Fibroblast of mammary gland (primary cell): ENCODE results near the gene PSG7.
A peak's percentile ranks its signal among the peaks of the same experiment; 100 is the strongest.
"Not testable (repeated sequence)": the region's sequence is repeated elsewhere in the genome, so short reads cannot be mapped to it uniquely, and the experiment has no call there.

Source experiments
- DNase-seq: peaks from one replicate; pipeline ENCODE4 v3.0.0-alpha.2; 2010; ENCODE audit warnings: low read depth
- H3K4me3 ChIP-seq: 2 replicates; pipeline ENCODE4 v1.5.1; 2011; ENCODE audit warnings: low read depth, mild to moderate bottlenecking, low read length, moderate library complexity; ENCODE audit not compliant: control insufficient read depth
- TF ChIP-seq, protein P1 (sequence below): conservative IDR thresholded peaks from 2 replicates; pipeline ENCODE4 v1.5.1; 2011; ENCODE audit warnings: low read depth, low read length, inconsistent platforms; ENCODE audit not compliant: control insufficient read depth, insufficient read depth

PSG7 gene

DNA sequence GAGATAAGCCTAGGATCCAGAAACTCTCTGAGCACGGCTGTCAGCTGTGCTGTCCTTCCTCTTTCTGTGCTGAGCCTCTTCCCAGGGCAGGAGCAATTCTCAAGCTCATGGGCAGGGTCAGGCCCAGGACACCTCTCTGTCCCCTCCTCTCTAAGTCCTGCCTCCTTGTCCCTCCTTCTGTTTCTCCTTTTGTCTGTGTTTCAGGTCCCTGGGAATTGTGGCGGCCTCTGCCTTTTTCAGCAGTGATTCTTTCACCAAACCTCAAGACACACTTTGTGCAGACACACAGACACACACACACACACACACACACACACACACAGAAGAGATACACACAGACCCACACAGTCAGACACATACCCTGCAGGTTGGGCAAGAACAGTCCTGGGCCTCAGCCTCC is 57.4 kb downstream of the PSG7 start, which contains the start of gene PSG1:
Gene PSG1 (minus strand): TSS at position 101 of the 400 bp plus-strand sequence. CDS start 132 bp downstream, outside the sequence.
- DNase-seq = no peak
- no peak within 1 kb of the TSS for H3K4me3 ChIP-seq
- TF ChIP-seq, protein P1, sequence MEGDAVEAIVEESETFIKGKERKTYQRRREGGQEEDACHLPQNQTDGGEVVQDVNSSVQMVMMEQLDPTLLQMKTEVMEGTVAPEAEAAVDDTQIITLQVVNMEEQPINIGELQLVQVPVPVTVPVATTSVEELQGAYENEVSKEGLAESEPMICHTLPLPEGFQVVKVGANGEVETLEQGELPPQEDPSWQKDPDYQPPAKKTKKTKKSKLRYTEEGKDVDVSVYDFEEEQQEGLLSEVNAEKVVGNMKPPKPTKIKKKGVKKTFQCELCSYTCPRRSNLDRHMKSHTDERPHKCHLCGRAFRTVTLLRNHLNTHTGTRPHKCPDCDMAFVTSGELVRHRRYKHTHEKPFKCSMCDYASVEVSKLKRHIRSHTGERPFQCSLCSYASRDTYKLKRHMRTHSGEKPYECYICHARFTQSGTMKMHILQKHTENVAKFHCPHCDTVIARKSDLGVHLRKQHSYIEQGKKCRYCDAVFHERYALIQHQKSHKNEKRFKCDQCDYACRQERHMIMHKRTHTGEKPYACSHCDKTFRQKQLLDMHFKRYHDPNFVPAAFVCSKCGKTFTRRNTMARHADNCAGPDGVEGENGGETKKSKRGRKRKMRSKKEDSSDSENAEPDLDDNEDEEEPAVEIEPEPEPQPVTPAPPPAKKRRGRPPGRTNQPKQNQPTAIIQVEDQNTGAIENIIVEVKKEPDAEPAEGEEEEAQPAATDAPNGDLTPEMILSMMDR = no peak

DNA sequence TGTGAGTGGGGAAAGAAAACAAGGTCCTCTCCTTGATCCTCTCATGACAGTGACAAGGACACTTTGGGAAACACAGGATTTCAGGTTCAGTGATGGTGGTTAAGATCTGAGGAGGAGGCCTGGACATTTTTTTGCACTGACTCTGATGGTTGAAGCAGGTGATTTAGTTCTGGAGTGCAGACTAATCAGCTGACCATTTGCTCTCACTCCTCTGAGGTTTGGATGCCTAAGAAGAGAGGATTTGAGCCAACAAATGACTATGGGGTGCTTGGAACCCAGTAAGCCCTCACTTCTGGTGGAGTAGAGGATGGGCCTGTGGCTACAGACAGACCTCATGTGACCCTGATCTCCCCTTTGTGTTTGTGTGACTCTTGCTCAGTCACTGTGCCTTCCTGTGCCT is 60.4 kb downstream of the PSG7 start:
- not testable (repeated sequence) for H3K4me3 ChIP-seq
- peak; percentile 46 for DNase-seq

DNA sequence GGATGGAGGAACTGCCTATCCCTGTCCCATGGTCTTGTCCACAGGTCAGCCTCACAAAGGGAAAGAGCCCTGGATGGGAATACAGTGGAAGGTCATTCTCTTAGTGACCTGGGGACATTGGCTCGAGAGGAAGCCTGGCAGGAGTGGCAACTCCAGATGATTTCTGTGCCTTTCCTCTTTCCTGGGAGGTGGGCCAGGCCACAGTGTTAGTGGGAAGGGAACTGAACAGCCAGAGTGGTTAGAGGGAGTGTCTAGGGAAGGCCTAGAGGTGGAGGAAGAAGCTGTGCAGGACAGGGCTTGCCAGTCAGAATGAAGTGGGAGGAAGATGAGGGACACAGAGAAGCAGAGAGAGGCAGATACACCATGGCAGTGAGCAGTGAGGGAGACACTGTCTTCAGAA is 61.1 kb downstream of the PSG7 start:
- DNase-seq, H3K4me3 ChIP-seq: not testable (repeated sequence)

DNA sequence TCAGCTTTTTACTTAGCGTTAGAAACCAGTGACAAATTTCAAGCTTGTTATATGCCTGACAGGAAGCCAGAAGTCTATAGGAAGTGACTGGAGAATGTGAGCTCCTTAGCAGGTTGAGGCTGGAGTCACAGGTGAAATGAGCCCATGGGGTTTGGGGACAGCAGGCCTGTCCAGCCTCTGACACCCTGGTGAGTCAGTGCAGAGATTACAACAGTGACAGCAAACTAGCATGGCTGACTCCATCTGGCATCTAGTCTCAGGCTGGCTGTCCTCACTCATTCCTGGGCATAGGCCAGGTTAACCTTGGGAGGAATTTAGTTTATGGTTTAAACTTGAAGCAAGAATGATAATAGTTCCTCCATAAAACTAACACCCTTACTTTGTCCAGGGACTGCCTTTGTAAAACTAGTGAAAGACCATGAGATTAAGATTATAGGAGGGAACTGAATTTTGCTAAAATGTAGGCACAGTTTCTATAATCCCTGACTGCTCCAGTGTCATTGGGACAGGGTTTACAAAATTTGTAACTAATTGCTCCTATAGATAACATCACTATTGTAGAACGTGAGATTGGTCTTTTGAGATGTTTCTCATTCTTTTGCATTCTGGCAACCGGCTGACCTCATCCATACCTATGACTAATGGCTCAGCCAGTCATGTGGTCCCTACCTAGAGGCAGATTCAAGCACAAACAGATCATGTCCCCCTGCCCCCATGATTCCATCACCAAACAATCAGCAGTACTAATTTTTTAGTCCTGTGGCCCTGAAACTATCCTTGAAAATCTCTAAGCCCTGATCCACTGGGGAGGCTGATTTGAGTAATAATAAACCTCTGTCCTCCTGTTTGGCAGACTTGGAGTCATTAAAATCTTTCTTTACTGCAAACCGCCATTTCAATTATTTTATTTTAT is 61.9 kb downstream of the PSG7 start:
- H3K4me3 ChIP-seq = not testable (repeated sequence)
- DNase-seq = peak; percentile 68

DNA sequence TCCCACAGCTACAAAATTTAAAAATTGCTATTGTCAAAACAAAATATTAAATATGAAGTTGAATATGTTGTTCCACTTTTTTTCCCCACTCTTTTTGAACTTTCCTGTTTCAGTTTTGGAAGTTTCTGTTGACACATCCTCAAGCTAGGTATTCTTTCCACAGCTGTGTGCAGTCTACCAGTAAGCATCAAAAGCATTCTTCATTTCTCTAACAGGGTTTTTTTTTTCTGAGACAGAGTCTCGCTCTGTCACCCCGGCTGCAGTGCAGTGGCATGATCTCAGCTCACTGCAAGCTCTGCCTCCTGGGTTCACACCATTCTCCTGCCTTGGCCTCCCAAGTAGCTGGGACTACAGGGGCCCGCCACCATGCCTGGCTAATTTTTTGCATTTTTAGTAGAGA is 62.9 kb downstream of the PSG7 start:
- not testable (repeated sequence) for DNase-seq, H3K4me3 ChIP-seq
